ENCODE results near the gene SHLD2.
"Not testable (repeated sequence)": the region's sequence is repeated elsewhere in the genome, so short reads cannot be mapped to it uniquely, and the experiment has no call there.

SHLD2 gene

GRCh38 chr10:87219370-87219769 lies 124.4 kb downstream of the SHLD2 start:
- DNase-seq (ENCODE audit: low spot score): not testable (repeated sequence)

- DNase-seq (ENCODE audit: low spot score): not testable (repeated sequence)
Measured at GRCh38 chr10:87222789-87223188, 127.8 kb downstream of the SHLD2 start.

DNA sequence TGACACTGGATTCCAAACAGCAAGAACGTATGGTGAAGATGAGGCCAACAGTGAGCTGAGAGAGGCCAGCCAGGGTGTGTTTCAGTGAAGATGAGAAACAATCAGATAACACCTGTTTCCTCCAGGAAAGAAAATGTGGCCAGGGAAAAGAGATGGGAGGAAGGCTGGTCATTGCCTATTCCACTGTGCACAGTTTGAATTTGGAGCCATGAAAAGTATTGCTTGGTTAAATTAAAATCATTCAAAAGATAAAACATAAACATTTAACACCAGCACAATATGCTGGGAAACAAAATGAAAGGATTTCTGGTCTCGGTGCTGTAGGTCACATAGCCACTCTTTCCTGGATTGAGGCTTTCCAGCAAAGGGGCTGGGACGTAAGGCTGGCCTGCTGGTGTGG lies 130.1 kb downstream of the SHLD2 start, which contains the start of gene NUTM2A:
NUTM2A (plus strand) TSS at position 301 of the 400 bp plus-strand sequence. CDS start 383 bp downstream, outside the sequence.
- not testable (repeated sequence) for DNase-seq (ENCODE audit: low spot score)

DNA sequence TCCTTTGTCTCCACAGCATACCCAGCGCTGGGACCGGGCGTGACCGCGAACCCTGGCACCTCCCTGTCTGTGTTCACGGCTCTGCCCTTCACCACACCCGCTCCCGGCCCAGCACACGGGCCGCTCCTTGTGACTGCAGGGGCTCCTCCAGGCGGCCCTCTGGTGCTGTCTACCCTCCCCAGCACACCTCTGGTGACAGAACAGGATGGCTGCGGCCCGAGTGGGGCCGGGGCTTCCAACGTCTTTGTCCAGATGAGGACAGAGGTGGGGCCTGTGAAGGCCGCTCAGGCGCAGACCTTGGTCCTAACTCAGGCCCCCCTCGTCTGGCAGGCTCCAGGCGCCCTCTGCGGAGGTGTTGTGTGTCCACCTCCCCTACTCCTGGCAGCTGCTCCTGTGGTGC lies 133.2 kb downstream of the SHLD2 start:
- DNase-seq (ENCODE audit: low spot score): not testable (repeated sequence)

GRCh38 chr10:87229211-87229610 lies 134.2 kb downstream of the SHLD2 start:
- not testable (repeated sequence) for DNase-seq (ENCODE audit: low spot score)

- DNase-seq (ENCODE audit: low spot score): not testable (repeated sequence)
Measured at GRCh38 chr10:87234854-87235253, 139.8 kb downstream of the SHLD2 start.

- not testable (repeated sequence) for DNase-seq (ENCODE audit: low spot score)
Measured at GRCh38 chr10:87237244-87237643, 142.2 kb downstream of the SHLD2 start.

GRCh38 chr10:87239346-87239808 lies 144.4 kb downstream of the SHLD2 start:
- not testable (repeated sequence) for DNase-seq (ENCODE audit: low spot score)
